CD14-positive monocyte (primary cell): ENCODE measurements around the gene ESPNL. TPM values are rescaled to one million over a fixed set of nuclear protein-coding genes. Genes with fewer than 3 reads are reported as not detected.

Experiments used
- DNase-seq, 3 donors: peaks; one replicate each; pipeline ENCODE4 v3.0.0-alpha.2; 2011 to 2022
- H2AFZ ChIP-seq: 2 replicates; pipeline ENCODE4 v1.6.0; 2012; ENCODE audit warnings: mild to moderate bottlenecking, low read depth, low read length, inconsistent platforms; ENCODE audit not compliant: insufficient read depth, poor library complexity, severe bottlenecking
- H3K27ac ChIP-seq, 2 donors: 1 replicate in 1 of 2; 2 replicates in 1 of 2; pipeline ENCODE4 v1.5.1; 2012 to 2013; ENCODE audit warnings: low read length in 2 of 2, control low read depth in 1 of 2, inconsistent platforms in 1 of 2, low read depth in 1 of 2, mild to moderate bottlenecking in 1 of 2
- H3K27me3 ChIP-seq, 2 donors: one replicate each; pipeline versions ENCODE4 v1.6.0 to v1.6.1; 2011 to 2013; ENCODE audit warnings: low read length in 2 of 2; ENCODE audit not compliant: control insufficient read depth in 2 of 2, insufficient read depth in 2 of 2
- H3K36me3 ChIP-seq, 2 donors: replicated peaks in 1 of 2; 1 replicate in 1 of 2; 2 replicates in 1 of 2; pipeline versions ENCODE4 v1.5.1 to v1.6.1; 2012 to 2013; ENCODE audit warnings: low read length in 2 of 2, control low read depth in 1 of 2, inconsistent platforms in 1 of 2, mild to moderate bottlenecking in 1 of 2; ENCODE audit not compliant: insufficient read depth in 2 of 2, control insufficient read depth in 1 of 2
- H3K4me1 ChIP-seq, 2 donors: 1 replicate in 1 of 2; 2 replicates in 1 of 2; pipeline versions ENCODE4 v1.5.1 to v1.6.1; 2012 to 2013; ENCODE audit warnings: low read length in 2 of 2, control low read depth in 1 of 2, inconsistent platforms in 1 of 2, mild to moderate bottlenecking in 1 of 2, moderate library complexity in 1 of 2; ENCODE audit not compliant: insufficient read depth in 2 of 2, control insufficient read depth in 1 of 2
- H3K4me2 ChIP-seq: replicated peaks from 2 replicates; pipeline ENCODE3; 2012; ENCODE audit warnings: low read length, moderate library complexity, mild to moderate bottlenecking; ENCODE audit not compliant: poor library complexity, severe bottlenecking; ENCODE audit errors: extremely low read depth
- H3K4me3 ChIP-seq, 3 experiments: fragments of 200-600 bp in 1 of 3; sonication (generic) in 1 of 3; replicated peaks in 1 of 3; 1 replicate in 2 of 3; 2 replicates in 1 of 3; pipeline ENCODE4 v1.5.1; 2011 to 2013; ENCODE audit warnings: low read length in 3 of 3, mild to moderate bottlenecking in 3 of 3, control low read depth in 2 of 3, low read depth in 2 of 3, inconsistent platforms in 1 of 3, moderate library complexity in 1 of 3
- H3K79me2 ChIP-seq: 2 replicates; pipeline ENCODE4 v1.6.0; 2012; ENCODE audit warnings: mild to moderate bottlenecking, control low read depth, inconsistent platforms, low read length, moderate library complexity; ENCODE audit not compliant: insufficient read depth
- H3K9ac ChIP-seq: 2 replicates; pipeline ENCODE4 v1.6.0; 2017; ENCODE audit warnings: low read length, mild to moderate bottlenecking; ENCODE audit not compliant: insufficient read depth, poor library complexity, severe bottlenecking
- H3K9me3 ChIP-seq, 2 donors: replicated peaks in 1 of 2; 1 replicate in 1 of 2; 2 replicates in 1 of 2; pipeline versions ENCODE4 v1.5.1 to v1.6.1; 2012 to 2013; ENCODE audit warnings: low read length in 2 of 2, control low read depth in 1 of 2; ENCODE audit not compliant: control insufficient read depth in 1 of 2, insufficient read depth in 1 of 2
- H4K20me1 ChIP-seq: 2 replicates; pipeline ENCODE4 v1.6.0; 2012; ENCODE audit warnings: mild to moderate bottlenecking, low read length, control low read depth, moderate library complexity; ENCODE audit not compliant: insufficient read depth
- H3K27ac Mint-ChIP-seq, 7 donors: one replicate each; pipeline ENCODE4 v1.8.0; 2020; ENCODE audit warnings: mild to moderate bottlenecking in 7 of 7, mixed read lengths in 7 of 7, moderate library complexity in 6 of 7, inconsistent platforms in 2 of 7
- H3K27me3 Mint-ChIP-seq, 3 donors: one replicate each; pipeline ENCODE4 v1.8.0; 2021 to 2022; ENCODE audit warnings: low read depth in 3 of 3, mild to moderate bottlenecking in 3 of 3, mixed read lengths in 3 of 3, moderate library complexity in 3 of 3, inconsistent platforms in 1 of 3
- H3K36me3 Mint-ChIP-seq, 2 donors: one replicate each; pipeline ENCODE4 v1.8.0; 2020; ENCODE audit warnings: mixed read lengths in 2 of 2, inconsistent platforms in 1 of 2, mild to moderate bottlenecking in 1 of 2
- H3K4me1 Mint-ChIP-seq: one replicate; pipeline ENCODE4 v1.8.0; 2020; ENCODE audit warnings: mild to moderate bottlenecking, mixed read lengths
- H3K4me3 Mint-ChIP-seq, 2 donors: one replicate each; pipeline ENCODE4 v1.8.0; 2020; ENCODE audit warnings: mild to moderate bottlenecking in 2 of 2, mixed read lengths in 2 of 2, moderate library complexity in 1 of 2
- H3K9me3 Mint-ChIP-seq, 7 donors: one replicate each; pipeline ENCODE4 v1.8.0; 2020 to 2022; ENCODE audit warnings: mixed read lengths in 7 of 7, mild to moderate bottlenecking in 6 of 7, moderate library complexity in 6 of 7, inconsistent platforms in 2 of 7
- CTCF ChIP-seq: fragments of 200-600 bp; IDR thresholded peaks from one replicate; pipeline ENCODE4 v1.8.0; 2022; ENCODE audit warnings: antibody characterized with exemption, mild to moderate bottlenecking
- WGBS: methylation state at CpG from one replicate; pipeline ENCODE4 v1.1.5; 2013; ENCODE audit warnings: missing lambda C conversion rate; ENCODE audit not compliant: insufficient coverage; 5-methylcytosine and 5-hydroxymethylcytosine counted together
- intact Hi-C, 2 donors: fragments of 100-400 bp; cut with micrococcal nuclease; formaldehyde crosslinking; loops; one replicate each; pipeline versions ENCODE4 v1.15.0 to v1.15.1; 2023
- polyA plus RNA-seq, 3 donors: library from polyadenylated mRNA; depleted of rRNA in 1 of 3; unstranded in 2 of 3; stranded (reverse) in 1 of 3; fragments of 300-500 nt in 2 of 3; fragments of >200 nt in 1 of 3; fragmentation: Illumina TruSeq in 2 of 3; gene quantifications; 1 replicate in 2 of 3; 2 replicates in 1 of 3; pipeline ENCODE4 v1.2.3, GENCODE V29; 2012 to 2021

ESPNL gene
- polyA plus RNA-seq, 3 donors = not detected

- H3K36me3 Mint-ChIP-seq = peaks cover 0 to 4% of the 10 kb centered on the region in 2 donors
- no peak overlapping the region for H3K27ac ChIP-seq
These were observed 60.3 kb downstream of the ESPNL start for GRCh38 chr2:238160206-238161129.

More at GRCh38 chr2:238160206-238161129, 60.3 kb downstream of the ESPNL start:
- peaks cover 0 to 7% of the 10 kb centered on the region in 2 donors for H3K9me3 ChIP-seq
- no peaks in the 10 kb centered on the region for H3K79me2 ChIP-seq
- peaks cover 7 to 8% of the 10 kb centered on the region in 2 donors for H3K4me1 ChIP-seq
- H3K9me3 Mint-ChIP-seq = peaks cover 0 to 14% (median 0%) of the 10 kb centered on the region in 7 donors
- no peak overlapping the region for H3K4me2 ChIP-seq
- H3K36me3 ChIP-seq = no peaks in the 10 kb centered on the region
- no peak overlapping the region for H3K4me3 ChIP-seq
- H3K27me3 Mint-ChIP-seq = peaks cover 49 to 76% (median 63%) of the 10 kb centered on the region in 3 donors
- H3K27me3 ChIP-seq = peaks cover 7 to 61% of the 10 kb centered on the region in 2 donors
- 34% methylated on average over 15 of the region's 23 CpGs for WGBS
- intact Hi-C loops = no loop called here
- no peak overlapping the region for H3K9ac ChIP-seq
- no peak for TF ChIP-seq CTCF
- H3K4me1 Mint-ChIP-seq = peaks cover 15% of the 10 kb centered on the region
- H2AFZ ChIP-seq = no peak overlapping the region
- H3K27ac Mint-ChIP-seq = no peak overlapping the region
- no peaks in the 10 kb centered on the region for H4K20me1 ChIP-seq
- H3K4me3 Mint-ChIP-seq = peak overlapping the region in 1 of 2 donors; percentile 35
- peak in 2 of 3 donors; percentile 11 to 56 for DNase-seq
